Spleen (tissue), 11 donors: ENCODE results near the gene CEP72. TPM values are rescaled to one million over a fixed set of nuclear protein-coding genes. Genes with fewer than 3 reads are reported as not detected.

Experiments
- DNase-seq: peaks from one replicate; pipeline ENCODE4 v3.0.0-alpha.2; 2020
- H3K27ac ChIP-seq, 8 donors: fragments of 200-600 bp; sonication (generic) in 7 of 8; 1 replicate in 4 of 8; 2 replicates in 4 of 8; pipeline versions ENCODE4 v1.5.0 to v1.8.0; 2016 to 2021; ENCODE audit warnings: inconsistent platforms in 4 of 8, mild to moderate bottlenecking in 4 of 8, moderate library complexity in 1 of 8
- H3K27me3 ChIP-seq, 7 donors: fragments of 200-600 bp; sonication (generic) in 6 of 7; replicated peaks in 1 of 7; 1 replicate in 4 of 7; 2 replicates in 3 of 7; pipeline versions ENCODE4 v1.5.0 to v1.8.0; 2016 to 2021; ENCODE audit warnings: inconsistent platforms in 3 of 7, mild to moderate bottlenecking in 1 of 7
- H3K36me3 ChIP-seq, 6 donors: fragments of 200-600 bp; sonication (generic) in 5 of 6; 1 replicate in 4 of 6; 2 replicates in 2 of 6; pipeline versions ENCODE4 v1.5.0 to v1.8.0; 2016 to 2021; ENCODE audit warnings: inconsistent platforms in 2 of 6
- H3K4me1 ChIP-seq, 6 donors: fragments of 200-600 bp; sonication (generic) in 5 of 6; 1 replicate in 3 of 6; 2 replicates in 3 of 6; pipeline versions ENCODE4 v1.5.0 to v1.8.0; 2016 to 2021; ENCODE audit warnings: inconsistent platforms in 3 of 6
- H3K4me3 ChIP-seq, 8 donors: fragments of 200-600 bp; sonication (generic) in 7 of 8; 1 replicate in 4 of 8; 2 replicates in 4 of 8; pipeline versions ENCODE4 v1.5.0 to v1.8.0; 2016 to 2021; ENCODE audit warnings: inconsistent platforms in 4 of 8, mild to moderate bottlenecking in 4 of 8, moderate library complexity in 2 of 8
- H3K9me3 ChIP-seq, 8 donors: fragments of 200-600 bp; sonication (generic) in 7 of 8; 1 replicate in 4 of 8; 2 replicates in 4 of 8; pipeline versions ENCODE4 v1.5.0 to v1.8.0; 2016 to 2021; ENCODE audit warnings: inconsistent platforms in 4 of 8
- POLR2A ChIP-seq, 3 donors: fragments of 450-650 bp; IDR thresholded peaks; one replicate each; pipeline ENCODE4 v1.5.1; 2017; ENCODE audit warnings: antibody characterized with exemption in 3 of 3, mild to moderate bottlenecking in 1 of 3
- POLR2AphosphoS5 ChIP-seq, 3 donors: sonication (generic); formaldehyde crosslinking; IDR thresholded peaks; one replicate each; pipeline ENCODE4 v1.5.1; 2017; ENCODE audit warnings: antibody characterized with exemption in 3 of 3
- WGBS, 5 donors: extraction: QIAGEN DNeasy Blood & Tissue Kit in 3 of 5; methylation state at CpG; one replicate each; pipeline versions ENCODE4 v1.1.5 to v1.1.7; 2013 to 2018; 5-methylcytosine and 5-hydroxymethylcytosine counted together
- intact Hi-C: fragments of 100-400 bp; cut with DNase I; formaldehyde crosslinking; loops from one replicate; pipeline ENCODE4 v1.15.0; 2023; ENCODE audit warnings: low total_unique reads
- polyA plus RNA-seq, 3 donors: library from polyadenylated mRNA; stranded (reverse); fragments of 200-250 nt; gene quantifications; one replicate each; pipeline ENCODE4 v1.2.1, GENCODE V29; 2013
- total RNA-seq, 7 donors: library from RNA; depleted of rRNA in 3 of 7; stranded (reverse); fragments of >200 nt in 3 of 7; fragmentation: NEBNext Ultra II Directional in 4 of 7; extraction: Animal tissue kit (Norgen Biotek cat#: 25700) in 4 of 7; gene quantifications; one replicate each; pipeline versions ENCODE4 v1.1.0 to v1.2.1, GENCODE V29; 2016 to 2021
- TF ChIP-seq, protein P1 (sequence below), 11 experiments: fragments of 200-600 bp in 7 of 11; fragments of 450-650 bp in 4 of 11; sonication (generic) in 4 of 11; IDR thresholded peaks in 8 of 11; conservative IDR thresholded peaks in 3 of 11; 1 replicate in 7 of 11; 2 replicates in 4 of 11; pipeline versions ENCODE4 v1.4.0 to v1.8.0; 2016 to 2021; ENCODE audit warnings: antibody characterized with exemption in 11 of 11, inconsistent platforms in 4 of 11, mild to moderate bottlenecking in 1 of 11
- donor health status: healthy with polysubstance abuse.
- donor health status: DM: no; HTN: no; CAD: no; lungs with moderate emphysema.
- donor health status: DM: no; HTN: no; CAD: no.
- donor health status: Bipolar disorder and iron deficiency.
- donor health status: healthy.
- donor health status: DM: no; HTN: no; CAD: no.
- donor health status: DM: yes; HTN: yes; CAD: no.

Gene CEP72
- total and polyA plus RNA-seq, 10 donors, result 2.1 to 13.1 (median 9.0) TPM

DNA sequence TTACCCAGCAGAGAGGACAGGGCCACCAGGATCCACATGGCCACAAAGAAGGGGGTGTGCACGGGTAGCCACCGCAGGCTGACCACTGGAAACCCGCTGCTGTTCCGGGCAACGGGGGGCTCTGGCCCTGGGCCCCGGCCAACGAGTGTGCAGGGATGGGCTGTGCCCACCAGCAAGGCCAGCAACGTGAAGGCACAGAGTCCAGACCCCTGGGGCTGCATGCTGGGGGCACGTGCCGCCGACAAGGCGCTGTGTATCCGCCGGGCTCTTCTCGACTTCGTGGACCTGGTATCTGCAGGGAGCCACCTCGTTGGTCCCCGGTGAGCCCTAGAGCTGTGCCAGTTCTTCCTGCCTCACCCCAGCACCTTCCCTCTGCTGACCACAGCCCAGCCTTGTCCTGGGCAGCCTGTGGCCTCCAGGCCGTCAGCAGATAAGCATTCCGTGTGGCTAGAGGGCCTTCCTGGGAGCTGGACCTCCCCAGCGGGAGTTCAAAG is 42.2 kb upstream of the CEP72 start:
- TF ChIP-seq, protein P1, sequence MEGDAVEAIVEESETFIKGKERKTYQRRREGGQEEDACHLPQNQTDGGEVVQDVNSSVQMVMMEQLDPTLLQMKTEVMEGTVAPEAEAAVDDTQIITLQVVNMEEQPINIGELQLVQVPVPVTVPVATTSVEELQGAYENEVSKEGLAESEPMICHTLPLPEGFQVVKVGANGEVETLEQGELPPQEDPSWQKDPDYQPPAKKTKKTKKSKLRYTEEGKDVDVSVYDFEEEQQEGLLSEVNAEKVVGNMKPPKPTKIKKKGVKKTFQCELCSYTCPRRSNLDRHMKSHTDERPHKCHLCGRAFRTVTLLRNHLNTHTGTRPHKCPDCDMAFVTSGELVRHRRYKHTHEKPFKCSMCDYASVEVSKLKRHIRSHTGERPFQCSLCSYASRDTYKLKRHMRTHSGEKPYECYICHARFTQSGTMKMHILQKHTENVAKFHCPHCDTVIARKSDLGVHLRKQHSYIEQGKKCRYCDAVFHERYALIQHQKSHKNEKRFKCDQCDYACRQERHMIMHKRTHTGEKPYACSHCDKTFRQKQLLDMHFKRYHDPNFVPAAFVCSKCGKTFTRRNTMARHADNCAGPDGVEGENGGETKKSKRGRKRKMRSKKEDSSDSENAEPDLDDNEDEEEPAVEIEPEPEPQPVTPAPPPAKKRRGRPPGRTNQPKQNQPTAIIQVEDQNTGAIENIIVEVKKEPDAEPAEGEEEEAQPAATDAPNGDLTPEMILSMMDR (IDR thresholded peaks at IDR 0.05 in 8 of 11, conservative IDR thresholded peaks at IDR 0.05 in 3 of 11), result no peak
- TF ChIP-seq POLR2A (IDR thresholded peaks at IDR 0.05) (no peak), POLR2AphosphoS5 (IDR thresholded peaks at IDR 0.05) (no peak)
- intact Hi-C loops, result no loop called here
- peaks cover 0 to 90% (median 19%) of the 10 kb centered on the region in 7 donors for H3K27me3 ChIP-seq
- H3K9me3 ChIP-seq, result peaks cover 0 to 7% (median 0%) of the 10 kb centered on the region in 8 donors
- no peak overlapping the region for H3K27ac ChIP-seq
- no peaks in the 10 kb centered on the region for H3K36me3 ChIP-seq
- WGBS, 5 donors, result 84 to 89% (median 87%) methylated on average over 19 to 21 of the region's 21 CpGs
- no peaks in the 10 kb centered on the region for H3K4me1 ChIP-seq
- H3K4me3 ChIP-seq, result no peak overlapping the region
- no peak for DNase-seq

DNA sequence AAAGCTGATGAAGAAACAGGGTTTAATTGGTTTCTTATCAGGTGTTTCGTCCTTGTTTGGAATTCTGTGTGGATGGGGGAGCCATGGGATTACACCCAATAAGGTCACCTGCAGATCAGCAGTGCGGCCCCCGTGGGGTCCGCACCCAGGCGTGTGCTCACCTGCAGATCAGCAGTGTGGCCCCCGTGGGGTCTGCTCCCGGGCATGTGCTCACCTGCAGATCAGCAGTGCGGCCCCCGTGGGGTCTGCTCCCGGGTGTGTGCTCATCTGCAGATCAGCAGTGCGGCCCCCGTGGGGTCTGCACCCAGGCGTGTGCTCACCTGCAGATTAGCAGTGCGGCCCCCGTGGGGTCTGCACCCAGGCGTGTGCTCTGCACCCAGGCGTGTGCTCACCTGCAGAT is 41.7 kb upstream of the CEP72 start:
- Histone ChIP-seq H3K36me3 (no peaks in the 10 kb centered on the region), H3K27me3 (peaks cover 0 to 90% (median 19%) of the 10 kb centered on the region in 7 donors), H3K9me3 (peaks cover 0 to 12% (median 3%) of the 10 kb centered on the region in 8 donors), H3K4me3 (no peak overlapping the region), H3K4me1 (no peaks in the 10 kb centered on the region), H3K27ac (no peak overlapping the region)
- 84 to 95% (median 91%) methylated on average over 9 to 17 of the region's 17 CpGs for WGBS, 5 donors
- TF ChIP-seq POLR2A (IDR thresholded peaks at IDR 0.05), result no peak
- TF ChIP-seq POLR2AphosphoS5 (IDR thresholded peaks at IDR 0.05), result no peak
- TF ChIP-seq, protein P1 (IDR thresholded peaks at IDR 0.05 in 8 of 11, conservative IDR thresholded peaks at IDR 0.05 in 3 of 11), result no peak
- intact Hi-C loops, result no loop called here
- no peak for DNase-seq

DNA sequence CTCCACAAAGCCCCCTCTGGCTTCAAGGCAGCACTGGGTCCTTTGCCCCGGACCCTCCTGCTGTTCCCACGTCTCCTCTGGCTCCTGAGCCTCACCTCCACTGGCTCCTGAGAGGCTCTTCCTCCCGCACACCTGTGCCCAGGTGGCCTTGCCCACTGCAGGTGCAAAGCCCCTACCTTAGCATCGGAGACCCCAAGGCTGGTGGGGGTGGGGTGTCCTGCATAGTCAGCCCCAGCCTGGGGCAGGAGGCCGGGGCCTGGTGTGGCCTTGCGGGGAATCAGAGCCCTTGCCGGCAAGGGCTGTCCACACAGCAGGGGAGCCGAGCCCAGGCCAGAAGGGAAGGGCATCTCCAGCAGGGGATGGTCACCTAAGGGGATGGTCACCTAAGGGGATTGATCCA is 41.3 kb upstream of the CEP72 start:
- no peak for DNase-seq
- Histone ChIP-seq H3K36me3 (no peaks in the 10 kb centered on the region), H3K4me1 (no peaks in the 10 kb centered on the region), H3K9me3 (peaks cover 0 to 17% (median 8%) of the 10 kb centered on the region in 8 donors), H3K4me3 (no peak overlapping the region), H3K27me3 (peaks cover 0 to 90% (median 15%) of the 10 kb centered on the region in 7 donors), H3K27ac (no peak overlapping the region)
- TF ChIP-seq POLR2A (IDR thresholded peaks at IDR 0.05) (no peak), POLR2AphosphoS5 (IDR thresholded peaks at IDR 0.05) (no peak)
- TF ChIP-seq, protein P1 (IDR thresholded peaks at IDR 0.05 in 8 of 11, conservative IDR thresholded peaks at IDR 0.05 in 3 of 11), result no peak
- 82 to 91% (median 87%) methylated on average over 4 to 8 of the region's 8 CpGs for WGBS, 5 donors
- intact Hi-C loops, result no loop called here

DNA sequence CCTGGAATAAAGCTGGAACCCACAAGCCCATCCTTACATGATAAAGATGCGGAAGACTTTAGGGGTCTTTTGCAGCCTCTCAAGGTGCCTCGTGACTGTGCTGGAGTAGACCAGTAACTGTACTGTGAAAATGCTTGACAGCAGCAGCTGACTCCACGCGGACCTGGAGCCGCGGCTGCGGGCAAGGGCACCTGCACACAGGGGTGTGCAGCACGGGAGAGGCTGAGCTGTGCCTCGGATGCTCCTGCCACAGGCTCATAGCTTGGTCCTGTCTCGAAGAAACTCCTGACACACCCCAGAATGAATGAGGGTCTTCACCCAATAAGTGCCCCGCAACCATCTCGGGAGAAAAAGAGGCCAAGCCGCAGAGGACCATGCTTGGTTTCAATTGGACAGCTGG is 40.3 kb upstream of the CEP72 start:
- WGBS, 5 donors, result 89 to 96% (median 91%) methylated on average over 13 of the region's 13 CpGs
- Histone ChIP-seq H3K9me3 (peaks cover 0 to 22% (median 17%) of the 10 kb centered on the region in 8 donors), H3K36me3 (no peaks in the 10 kb centered on the region), H3K4me1 (no peaks in the 10 kb centered on the region), H3K4me3 (no peak overlapping the region), H3K27ac (no peak overlapping the region), H3K27me3 (peaks cover 0 to 89% (median 14%) of the 10 kb centered on the region in 7 donors)
- intact Hi-C loops, result no loop called here
- DNase-seq, result no peak
- TF ChIP-seq, protein P1 (IDR thresholded peaks at IDR 0.05 in 8 of 11, conservative IDR thresholded peaks at IDR 0.05 in 3 of 11), result no peak
- no peak for TF ChIP-seq POLR2AphosphoS5 (IDR thresholded peaks at IDR 0.05)
- TF ChIP-seq POLR2A (IDR thresholded peaks at IDR 0.05), result no peak
